ENCODE data around the gene HOMER1.

- TF ChIP-seq CTCF (IDR thresholded peaks at IDR 0.05) (no peak), POLR2A (IDR thresholded peaks at IDR 0.05) (no peak)
These were observed 628 bp downstream of the HOMER1 start for GRCh38 chr5:79513308-79513703.
